ENCODE data around the gene PUS10.
"Not testable (repeated sequence)": the region's sequence is repeated elsewhere in the genome, so short reads cannot be mapped to it uniquely, and the experiment has no call there.

Gene PUS10, protein sequence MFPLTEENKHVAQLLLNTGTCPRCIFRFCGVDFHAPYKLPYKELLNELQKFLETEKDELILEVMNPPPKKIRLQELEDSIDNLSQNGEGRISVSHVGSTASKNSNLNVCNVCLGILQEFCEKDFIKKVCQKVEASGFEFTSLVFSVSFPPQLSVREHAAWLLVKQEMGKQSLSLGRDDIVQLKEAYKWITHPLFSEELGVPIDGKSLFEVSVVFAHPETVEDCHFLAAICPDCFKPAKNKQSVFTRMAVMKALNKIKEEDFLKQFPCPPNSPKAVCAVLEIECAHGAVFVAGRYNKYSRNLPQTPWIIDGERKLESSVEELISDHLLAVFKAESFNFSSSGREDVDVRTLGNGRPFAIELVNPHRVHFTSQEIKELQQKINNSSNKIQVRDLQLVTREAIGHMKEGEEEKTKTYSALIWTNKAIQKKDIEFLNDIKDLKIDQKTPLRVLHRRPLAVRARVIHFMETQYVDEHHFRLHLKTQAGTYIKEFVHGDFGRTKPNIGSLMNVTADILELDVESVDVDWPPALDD

DNA sequence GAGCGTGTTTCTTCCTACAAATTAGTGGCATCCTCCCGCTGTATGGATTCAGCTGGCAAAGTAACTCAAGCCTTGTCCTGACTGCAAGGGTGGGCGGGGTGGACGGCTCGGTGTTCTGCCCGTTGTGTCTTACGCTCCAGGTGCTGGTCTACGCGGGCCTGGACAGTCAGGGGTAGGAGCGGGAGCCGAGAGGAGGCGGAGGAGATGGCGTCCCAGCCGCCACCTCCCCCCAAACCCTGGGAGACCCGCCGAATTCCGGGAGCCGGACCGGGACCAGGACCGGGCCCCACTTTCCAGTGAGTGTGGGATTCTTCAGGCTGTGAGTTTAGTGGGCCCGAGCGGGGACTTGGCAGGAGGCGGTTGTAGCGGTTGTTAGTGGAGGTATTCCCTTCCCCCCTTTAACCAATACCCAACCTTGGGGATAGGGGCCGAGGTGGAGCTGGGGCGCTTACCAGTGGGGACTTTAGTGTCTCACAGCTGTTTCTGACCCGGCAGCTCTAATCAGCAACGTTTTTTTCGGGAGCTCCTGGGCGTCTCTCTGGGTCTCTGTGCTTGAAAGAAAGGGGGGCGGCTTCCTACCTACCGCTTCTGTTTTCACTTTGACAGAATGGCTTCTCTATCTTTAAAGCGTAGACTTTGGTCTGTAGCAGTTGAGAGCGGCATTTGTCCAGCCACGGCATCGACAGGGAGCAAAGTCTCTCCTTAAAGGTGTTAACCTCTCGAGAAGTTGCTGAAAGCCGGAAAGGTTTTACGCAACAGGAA lies at the start of gene PUS10, which contains the start of gene PEX13:
TSS of gene PUS10 (minus strand) at position 700 of the 762 bp plus-strand sequence. CDS start 6,365 bp downstream, outside the sequence.
TSS of gene PEX13 (plus strand) at position 165 of the 762 bp plus-strand sequence. CDS start at position 205, 40 bp downstream.
- no peaks in the 10 kb centered on the region for H3K27me3 Mint-ChIP-seq
- H3K9me3 Mint-ChIP-seq, result no peaks in the 10 kb centered on the region
- intact Hi-C loops (cut with micrococcal nuclease), result loop anchor here (5.0 kb wide), 1 partner anchor 50 kb away; the partner anchor contains the start of gene SANBR
- H3K36me3 Mint-ChIP-seq (ENCODE audit: low read depth), result peaks cover 36% of the 10 kb centered on the region
- peak within 1 kb of the TSS; percentile 92 for H3K27ac Mint-ChIP-seq
- H3K4me3 Mint-ChIP-seq, result peak within 1 kb of the TSS; percentile 95
- H3K4me1 Mint-ChIP-seq (ENCODE audit: low read depth), result peaks cover 16% of the 10 kb centered on the region

DNA sequence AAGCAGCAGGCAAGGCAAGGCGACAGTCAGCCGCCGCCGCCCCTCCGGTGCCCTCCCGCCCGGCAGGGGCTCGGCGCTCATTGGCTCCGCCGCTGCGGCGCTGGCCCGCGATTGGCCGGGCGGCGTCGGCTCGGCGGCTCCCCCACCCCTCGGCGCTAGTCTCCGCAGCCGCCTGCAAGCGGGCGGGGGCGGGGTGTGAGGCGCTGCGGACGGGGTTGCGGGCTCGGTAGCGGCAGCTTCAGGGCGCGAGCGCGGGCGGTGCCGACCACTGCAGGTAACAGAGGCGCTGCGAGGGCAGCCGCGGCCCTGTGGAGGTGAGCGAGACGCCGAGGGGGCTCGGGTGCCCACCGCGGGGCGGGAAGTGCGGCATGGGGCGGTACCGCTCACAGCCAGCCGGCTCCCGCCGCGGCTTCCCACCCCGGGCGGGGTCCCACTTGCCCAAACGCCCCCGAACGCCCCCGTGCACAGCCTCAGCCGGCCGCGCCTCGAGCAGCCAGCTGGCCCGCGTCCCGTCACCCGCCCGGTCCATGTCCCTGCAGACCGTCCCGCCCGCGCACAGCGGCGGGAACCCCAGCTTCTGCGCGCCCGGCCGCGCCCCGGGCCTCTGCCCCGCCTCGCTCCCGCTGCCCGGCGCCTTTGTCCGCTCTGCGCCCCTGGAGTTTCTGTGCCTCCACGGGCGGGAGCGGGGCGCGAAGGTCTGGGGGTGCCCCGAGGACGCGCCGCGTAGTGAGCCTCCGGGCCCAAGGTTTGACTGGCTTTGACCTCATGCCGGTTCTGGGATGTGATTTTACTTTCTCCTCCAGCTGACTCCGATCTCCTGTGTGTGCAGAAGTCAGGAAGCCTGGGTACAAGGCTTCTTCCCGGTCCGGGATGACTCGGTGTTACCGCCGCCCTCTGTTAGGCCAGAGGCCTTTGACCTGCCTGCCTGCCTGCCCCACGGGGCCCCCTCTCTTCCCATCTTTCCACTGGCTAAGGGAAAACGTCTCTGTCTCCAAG lies 48.0 kb upstream of the PUS10 start, which contains the start of gene SANBR:
TSS of gene SANBR (plus strand) at position 158 of the 996 bp plus-strand sequence. CDS start 4,480 bp downstream, outside the sequence.
- H3K4me3 Mint-ChIP-seq, result peak within 1 kb of the TSS; percentile 91
- H3K27ac Mint-ChIP-seq, result peak within 1 kb of the TSS; percentile 84
- H3K4me1 Mint-ChIP-seq (ENCODE audit: low read depth), result peaks cover 10% of the 10 kb centered on the region

DNA sequence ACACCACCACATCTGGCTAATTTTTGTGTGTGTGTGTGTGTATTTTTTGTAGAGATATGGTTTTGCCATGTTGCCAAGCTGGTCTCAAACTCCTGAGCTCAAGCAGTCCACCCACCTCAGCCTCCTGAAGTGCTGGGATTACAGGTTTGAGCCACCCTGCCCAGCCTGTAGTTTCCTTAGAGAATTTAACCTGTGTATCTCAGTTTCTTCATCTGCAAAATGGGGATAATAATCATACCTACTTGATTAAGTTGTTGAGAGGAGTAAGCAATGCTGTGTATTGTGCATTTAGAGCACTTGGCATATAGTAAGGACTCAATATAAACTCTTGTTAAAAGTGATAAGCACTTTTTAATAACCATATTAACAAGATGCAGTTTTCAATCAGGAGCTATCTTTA lies 41.3 kb upstream of the PUS10 start:
- no peak overlapping the region for H3K27ac Mint-ChIP-seq
- H3K4me3 Mint-ChIP-seq, result no peak overlapping the region
- no peaks in the 10 kb centered on the region for H3K9me3 Mint-ChIP-seq
- peaks cover 35% of the 10 kb centered on the region for H3K36me3 Mint-ChIP-seq (ENCODE audit: low read depth)
- intact Hi-C loops (cut with micrococcal nuclease), result no loop called here
- H3K27me3 Mint-ChIP-seq, result no peaks in the 10 kb centered on the region
- H3K4me1 Mint-ChIP-seq (ENCODE audit: low read depth), result no peaks in the 10 kb centered on the region

More for the DNA sequence above, 48.0 kb upstream of the PUS10 start, which contains the start of gene SANBR:
- no peaks in the 10 kb centered on the region for H3K27me3 Mint-ChIP-seq
- peaks cover 18% of the 10 kb centered on the region for H3K36me3 Mint-ChIP-seq (ENCODE audit: low read depth)
- H3K9me3 Mint-ChIP-seq, result no peaks in the 10 kb centered on the region
- intact Hi-C loops (cut with micrococcal nuclease), result loop anchor here (5.0 kb wide), 3 partner anchors 49 to 406 kb away; partner anchors contain the start of genes PEX13, PUS10 and USP34

DNA sequence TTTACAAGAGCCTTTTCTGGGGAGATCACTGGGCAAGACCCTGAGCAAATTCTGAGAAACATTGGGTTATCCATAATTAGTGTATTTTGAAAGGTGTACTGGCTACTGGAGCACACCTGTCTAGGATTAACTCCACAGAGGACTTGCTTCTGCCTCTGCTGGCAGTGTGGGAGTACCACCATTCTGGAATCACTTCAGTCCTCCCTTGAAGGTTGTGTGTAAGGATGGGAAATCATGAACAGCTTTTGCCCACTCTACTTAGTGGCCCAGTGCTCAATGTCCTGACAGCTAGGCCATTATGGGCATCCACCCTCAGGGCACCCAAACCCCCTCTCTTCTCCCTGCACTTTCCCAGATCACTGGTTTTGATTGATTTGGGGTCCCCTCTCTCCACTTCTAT lies 39.5 kb upstream of the PUS10 start:
- H3K9me3 Mint-ChIP-seq, result no peaks in the 10 kb centered on the region
- no peaks in the 10 kb centered on the region for H3K27me3 Mint-ChIP-seq
- H3K27ac Mint-ChIP-seq, result no peak overlapping the region
- H3K4me1 Mint-ChIP-seq (ENCODE audit: low read depth), result no peaks in the 10 kb centered on the region
- H3K36me3 Mint-ChIP-seq (ENCODE audit: low read depth), result peaks cover 35% of the 10 kb centered on the region
- intact Hi-C loops (cut with micrococcal nuclease), result no loop called here
- no peak overlapping the region for H3K4me3 Mint-ChIP-seq

DNA sequence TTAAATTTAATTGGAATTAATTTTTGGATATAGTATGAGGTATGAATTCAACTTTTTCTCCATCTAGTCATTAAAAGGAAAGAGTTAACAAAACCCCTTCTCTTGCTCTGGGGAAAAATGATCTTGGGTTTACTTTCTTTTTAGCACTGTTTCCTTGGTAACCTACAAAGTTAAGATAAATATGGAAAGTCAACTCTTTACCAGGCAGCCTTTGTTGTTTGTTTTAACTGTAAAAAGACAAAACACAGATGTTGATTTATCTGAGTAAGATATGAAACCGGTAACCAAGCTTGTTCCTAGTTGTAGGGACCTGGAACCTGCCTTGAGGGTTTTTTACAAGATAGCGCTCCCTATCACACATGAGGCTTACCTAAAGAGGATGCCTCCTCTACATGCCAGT lies 37.5 kb upstream of the PUS10 start:
- intact Hi-C loops (cut with micrococcal nuclease), result no loop called here
- Mint-ChIP-seq H3K27me3 (no peaks in the 10 kb centered on the region), H3K4me1 (ENCODE audit: low read depth) (no peaks in the 10 kb centered on the region), H3K36me3 (ENCODE audit: low read depth) (peaks cover 37% of the 10 kb centered on the region), H3K27ac (no peak overlapping the region), H3K4me3 (no peak overlapping the region), H3K9me3 (no peaks in the 10 kb centered on the region)

DNA sequence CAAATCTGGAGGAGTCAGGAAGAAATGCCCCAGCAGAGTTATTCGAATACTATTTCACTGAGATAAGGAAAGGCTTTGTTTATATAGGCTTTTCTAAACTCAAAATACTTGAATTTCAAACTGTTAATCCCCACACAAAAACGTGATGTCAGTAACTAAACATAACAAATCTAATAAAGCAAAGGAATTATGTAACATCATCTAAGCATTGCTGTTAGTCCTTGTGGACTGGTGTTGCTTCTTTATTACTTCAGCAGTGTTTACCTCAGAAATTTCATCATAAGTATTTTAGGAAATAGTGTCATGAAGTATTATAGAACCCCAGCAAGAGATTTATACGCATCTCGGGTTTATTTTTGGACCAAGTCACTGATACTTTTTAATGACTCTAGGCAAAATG lies 27.9 kb upstream of the PUS10 start:
- H3K36me3 Mint-ChIP-seq (ENCODE audit: low read depth), result peaks cover 34% of the 10 kb centered on the region
- peaks cover 15% of the 10 kb centered on the region for H3K4me1 Mint-ChIP-seq (ENCODE audit: low read depth)
- intact Hi-C loops (cut with micrococcal nuclease), result no loop called here
- H3K4me3 Mint-ChIP-seq, result no peak overlapping the region
- no peak overlapping the region for H3K27ac Mint-ChIP-seq
- H3K9me3 Mint-ChIP-seq, result no peaks in the 10 kb centered on the region
- H3K27me3 Mint-ChIP-seq, result no peaks in the 10 kb centered on the region

DNA sequence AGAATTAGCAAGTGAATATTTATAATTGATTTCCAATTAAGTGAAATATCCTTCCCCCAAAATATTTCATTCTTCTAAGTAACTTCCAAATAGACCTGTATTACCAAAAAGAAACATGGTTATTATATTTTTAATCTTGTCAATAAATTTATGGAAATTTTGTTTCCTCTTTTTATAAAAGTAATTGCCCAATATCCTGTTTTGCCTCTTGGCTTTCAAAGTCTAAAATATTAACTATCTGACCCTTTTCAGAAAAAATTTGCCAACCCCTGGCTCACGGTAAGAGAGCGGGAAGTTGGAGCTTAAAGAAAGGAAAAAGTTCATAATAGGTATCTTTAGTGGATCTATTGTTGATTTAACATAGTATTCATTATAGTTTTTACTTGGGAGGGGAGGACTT lies 27.2 kb upstream of the PUS10 start:
- intact Hi-C loops (cut with micrococcal nuclease), result no loop called here
- no peaks in the 10 kb centered on the region for H3K9me3 Mint-ChIP-seq
- no peak overlapping the region for H3K4me3 Mint-ChIP-seq
- H3K4me1 Mint-ChIP-seq (ENCODE audit: low read depth), result peaks cover 15% of the 10 kb centered on the region
- H3K27me3 Mint-ChIP-seq, result no peaks in the 10 kb centered on the region
- H3K36me3 Mint-ChIP-seq (ENCODE audit: low read depth), result peaks cover 27% of the 10 kb centered on the region
- no peak overlapping the region for H3K27ac Mint-ChIP-seq

DNA sequence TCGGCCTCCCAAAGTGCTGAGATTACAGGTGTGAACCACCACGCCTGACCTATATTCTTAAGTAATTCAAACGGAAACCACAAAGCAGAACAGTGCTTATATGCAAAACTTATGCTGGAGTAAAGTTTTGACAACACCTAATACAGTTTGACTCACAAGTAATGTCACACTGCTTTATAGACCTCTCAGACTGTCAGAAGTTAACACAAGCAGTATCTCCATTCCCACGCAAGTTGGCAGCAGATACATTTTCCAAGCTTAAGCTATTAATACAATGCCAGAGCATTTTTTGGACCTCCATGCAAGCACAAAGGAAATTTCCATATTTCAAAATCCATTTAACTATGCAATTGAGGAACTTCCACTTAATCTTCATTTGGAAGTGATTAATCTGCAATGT lies 26.6 kb upstream of the PUS10 start:
- intact Hi-C loops (cut with micrococcal nuclease), result no loop called here
- peaks cover 21% of the 10 kb centered on the region for H3K36me3 Mint-ChIP-seq (ENCODE audit: low read depth)

DNA sequence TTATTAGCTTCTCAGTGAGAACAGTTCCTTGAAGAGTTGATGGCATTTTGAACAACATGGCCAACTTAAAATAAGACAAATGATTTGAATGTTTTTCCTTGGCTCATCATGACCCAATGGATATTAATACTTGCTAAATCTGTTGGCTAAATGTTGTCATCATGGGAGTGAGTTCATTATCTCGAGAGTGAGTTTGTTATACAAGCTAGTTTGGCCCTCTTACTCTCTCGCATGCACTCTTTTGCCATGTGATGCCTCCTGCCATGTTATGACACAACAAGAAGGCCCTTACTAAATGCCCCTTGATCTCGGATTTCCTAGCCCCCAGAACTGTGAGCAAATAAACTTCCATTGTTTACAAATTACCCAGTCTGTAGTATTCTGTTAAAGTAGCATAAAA lies 24.8 kb upstream of the PUS10 start:
- H3K9me3 Mint-ChIP-seq, result peaks cover 2% of the 10 kb centered on the region
- no peak overlapping the region for H3K27ac Mint-ChIP-seq
- H3K4me3 Mint-ChIP-seq, result no peak overlapping the region
- peaks cover 5% of the 10 kb centered on the region for H3K36me3 Mint-ChIP-seq (ENCODE audit: low read depth)
- intact Hi-C loops (cut with micrococcal nuclease), result no loop called here
- no peaks in the 10 kb centered on the region for H3K27me3 Mint-ChIP-seq
- peaks cover 15% of the 10 kb centered on the region for H3K4me1 Mint-ChIP-seq (ENCODE audit: low read depth)

More for the DNA sequence above, 26.6 kb upstream of the PUS10 start:
- no peaks in the 10 kb centered on the region for H3K27me3 Mint-ChIP-seq
- no peak overlapping the region for H3K4me3 Mint-ChIP-seq
- H3K27ac Mint-ChIP-seq, result peak overlapping the region; percentile 31
- H3K9me3 Mint-ChIP-seq, result no peaks in the 10 kb centered on the region
- peaks cover 15% of the 10 kb centered on the region for H3K4me1 Mint-ChIP-seq (ENCODE audit: low read depth)

DNA sequence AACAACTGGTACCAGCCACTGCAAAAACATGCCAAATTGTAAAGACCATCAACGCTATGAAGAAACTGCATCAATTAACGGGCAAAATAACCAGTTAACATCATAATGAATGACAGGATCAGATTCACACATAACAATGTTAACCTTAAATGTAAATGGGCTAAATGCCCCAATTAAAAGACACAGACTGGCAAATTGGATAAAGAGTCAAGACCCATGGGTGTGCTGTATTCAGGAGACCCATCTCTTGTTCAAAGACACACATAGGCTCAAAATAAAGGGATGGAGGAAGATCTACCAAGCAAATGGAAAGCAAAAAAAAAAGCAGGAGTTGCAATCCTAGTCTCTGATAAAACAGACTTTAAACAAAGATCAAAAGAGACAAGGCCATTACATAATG lies 18.6 kb upstream of the PUS10 start:
- H3K4me3 Mint-ChIP-seq; H3K4me1 Mint-ChIP-seq (ENCODE audit: low read depth); H3K27ac Mint-ChIP-seq; H3K27me3 Mint-ChIP-seq; intact Hi-C loops (cut with micrococcal nuclease): not testable (repeated sequence)
- H3K36me3 Mint-ChIP-seq (ENCODE audit: low read depth), result peaks cover 46% of the 10 kb centered on the region
- H3K9me3 Mint-ChIP-seq, result peaks cover 42% of the 10 kb centered on the region

DNA sequence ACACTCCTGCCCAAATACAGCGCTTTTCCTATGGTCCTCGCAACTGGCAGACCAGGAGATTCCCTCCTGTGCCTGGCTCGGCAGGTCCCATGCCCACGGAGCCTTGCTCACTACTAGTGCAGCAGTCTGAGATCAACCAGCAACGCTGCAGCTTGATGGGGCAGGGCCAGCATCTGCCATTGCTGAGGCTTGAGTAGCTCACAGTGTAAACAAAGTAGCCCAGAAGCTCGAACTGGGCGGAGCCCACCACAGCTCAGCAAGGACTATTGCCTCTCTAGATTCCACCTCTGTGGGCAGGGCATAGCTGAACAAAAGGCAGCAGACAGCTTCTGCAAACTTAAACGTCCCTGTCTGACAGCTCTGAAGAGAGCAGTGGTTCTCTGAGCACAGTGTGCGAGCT lies 16.5 kb upstream of the PUS10 start:
- H3K4me1 Mint-ChIP-seq (ENCODE audit: low read depth); intact Hi-C loops (cut with micrococcal nuclease); H3K27ac Mint-ChIP-seq; H3K27me3 Mint-ChIP-seq; H3K4me3 Mint-ChIP-seq: not testable (repeated sequence)
- peaks cover 51% of the 10 kb centered on the region for H3K36me3 Mint-ChIP-seq (ENCODE audit: low read depth)
- H3K9me3 Mint-ChIP-seq, result peaks cover 42% of the 10 kb centered on the region

DNA sequence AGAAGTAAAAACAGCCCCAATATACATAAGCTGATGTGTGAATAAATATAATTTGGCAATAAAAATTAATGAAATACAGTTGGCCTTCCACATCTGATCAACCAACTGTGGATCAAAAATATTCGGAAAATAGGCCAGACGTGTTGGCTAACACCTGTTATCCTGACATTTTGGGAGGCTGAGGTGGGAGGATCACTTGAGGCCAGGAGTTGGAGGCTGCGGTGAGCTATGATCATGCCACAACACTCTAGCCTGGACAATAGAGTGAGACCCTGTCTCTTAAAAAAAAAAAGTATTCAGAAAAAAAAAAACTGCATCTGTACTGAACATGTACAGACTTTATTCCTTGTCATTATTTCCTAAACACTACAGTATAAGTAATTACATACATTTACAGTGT lies 11.5 kb upstream of the PUS10 start:
- no peak overlapping the region for H3K27ac Mint-ChIP-seq
- peaks cover 16% of the 10 kb centered on the region for H3K4me1 Mint-ChIP-seq (ENCODE audit: low read depth)
- H3K4me3 Mint-ChIP-seq, result no peak overlapping the region
- H3K9me3 Mint-ChIP-seq, result peaks cover 9% of the 10 kb centered on the region
- no peaks in the 10 kb centered on the region for H3K27me3 Mint-ChIP-seq
- peaks cover 63% of the 10 kb centered on the region for H3K36me3 Mint-ChIP-seq (ENCODE audit: low read depth)
- intact Hi-C loops (cut with micrococcal nuclease), result no loop called here

DNA sequence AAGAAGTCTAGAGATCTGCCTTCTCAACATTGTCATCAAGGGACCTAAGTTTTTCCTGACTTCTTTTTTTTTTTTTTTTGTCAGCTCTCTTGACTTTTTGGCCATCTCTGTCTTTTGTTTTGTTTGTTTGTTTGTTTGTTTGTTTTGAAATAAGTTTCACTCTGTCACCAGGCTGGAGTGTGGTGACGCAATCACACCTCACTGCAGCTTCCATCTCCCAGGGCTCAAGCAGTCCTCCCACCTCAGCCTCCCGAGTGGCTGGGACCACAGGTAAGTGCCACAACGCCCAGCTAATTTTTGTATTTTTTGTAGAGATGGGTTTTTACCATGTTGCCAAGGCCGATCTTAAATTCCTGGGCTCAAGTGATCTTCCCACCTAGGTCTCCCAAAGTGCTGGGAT lies 5.6 kb upstream of the PUS10 start:
- peaks cover 60% of the 10 kb centered on the region for H3K36me3 Mint-ChIP-seq (ENCODE audit: low read depth)
- H3K27me3 Mint-ChIP-seq, result no peaks in the 10 kb centered on the region
- intact Hi-C loops (cut with micrococcal nuclease), result no loop called here
- H3K27ac Mint-ChIP-seq, result no peak overlapping the region
- no peaks in the 10 kb centered on the region for H3K9me3 Mint-ChIP-seq
- no peak overlapping the region for H3K4me3 Mint-ChIP-seq
- H3K4me1 Mint-ChIP-seq (ENCODE audit: low read depth), result peaks cover 38% of the 10 kb centered on the region
